HK-2 (cell line): ENCODE results near the gene CHD2.

Experiments used
- DNase-seq: peaks from one replicate; pipeline ENCODE4 v3.0.0-alpha.2; 2018; ENCODE audit not compliant: unreplicated experiment

Gene CHD2

DNA sequence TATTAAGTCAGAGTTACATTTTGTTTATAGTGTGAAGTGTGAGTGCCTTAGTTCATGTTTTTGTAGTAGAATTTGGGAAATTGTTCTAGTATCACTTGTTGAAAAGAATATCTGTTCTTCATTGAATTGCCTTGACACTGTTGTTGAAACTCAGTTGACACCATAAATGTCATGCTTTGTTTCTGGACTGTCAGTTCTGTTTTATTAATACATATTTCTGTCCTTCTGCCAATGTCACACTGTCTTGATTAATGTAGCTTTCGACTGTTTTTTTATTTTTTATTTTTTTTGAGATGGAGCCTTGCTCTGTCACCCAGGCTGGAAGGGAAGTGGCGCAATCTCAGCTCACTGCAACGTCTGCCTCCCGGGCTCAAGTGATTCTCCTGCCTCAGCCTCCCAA, 59.1 kb downstream of the CHD2 start:
- no peak for DNase-seq

GRCh38 chr15:92960996-92961681, 61.0 kb downstream of the CHD2 start:
- no peak for DNase-seq

DNA sequence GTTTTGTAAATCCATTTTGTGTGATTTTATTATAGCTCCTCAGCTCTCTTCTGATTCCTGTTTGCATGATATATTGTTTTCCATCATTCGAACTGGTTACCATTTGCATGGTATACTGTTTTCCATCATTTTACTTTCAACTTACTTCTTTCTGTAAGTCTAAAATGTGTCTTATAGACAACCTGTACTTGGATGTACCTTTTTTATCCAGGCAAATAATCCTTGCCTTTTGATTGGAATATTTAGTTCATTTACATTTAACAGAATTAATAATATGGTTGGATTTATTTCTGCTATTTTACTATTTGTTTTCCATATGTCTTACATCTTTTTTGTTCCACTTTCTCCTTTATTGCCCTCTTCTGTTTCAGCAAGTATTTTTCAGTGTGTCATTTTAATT, 62.8 kb downstream of the CHD2 start:
- DNase-seq: no peak

DNA sequence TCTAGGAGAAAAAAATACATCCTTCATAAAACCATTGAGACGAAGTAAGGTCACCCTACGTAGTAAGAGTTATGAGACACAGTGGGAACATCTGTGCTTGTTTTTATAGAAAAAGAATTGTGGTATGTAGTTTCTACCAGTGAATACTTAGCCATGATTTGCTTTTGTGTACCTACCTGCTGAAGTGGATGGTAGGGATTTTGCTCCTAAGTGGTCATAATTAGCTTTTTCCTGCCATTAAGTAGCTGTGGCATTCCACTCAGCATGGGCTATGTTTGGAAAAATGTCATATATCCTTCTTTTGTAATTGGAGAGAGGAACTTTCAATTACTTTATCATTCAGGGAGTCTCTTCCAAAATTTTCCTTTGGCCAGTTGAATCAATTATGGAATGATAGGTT, 63.7 kb downstream of the CHD2 start:
- DNase-seq: no peak

DNA sequence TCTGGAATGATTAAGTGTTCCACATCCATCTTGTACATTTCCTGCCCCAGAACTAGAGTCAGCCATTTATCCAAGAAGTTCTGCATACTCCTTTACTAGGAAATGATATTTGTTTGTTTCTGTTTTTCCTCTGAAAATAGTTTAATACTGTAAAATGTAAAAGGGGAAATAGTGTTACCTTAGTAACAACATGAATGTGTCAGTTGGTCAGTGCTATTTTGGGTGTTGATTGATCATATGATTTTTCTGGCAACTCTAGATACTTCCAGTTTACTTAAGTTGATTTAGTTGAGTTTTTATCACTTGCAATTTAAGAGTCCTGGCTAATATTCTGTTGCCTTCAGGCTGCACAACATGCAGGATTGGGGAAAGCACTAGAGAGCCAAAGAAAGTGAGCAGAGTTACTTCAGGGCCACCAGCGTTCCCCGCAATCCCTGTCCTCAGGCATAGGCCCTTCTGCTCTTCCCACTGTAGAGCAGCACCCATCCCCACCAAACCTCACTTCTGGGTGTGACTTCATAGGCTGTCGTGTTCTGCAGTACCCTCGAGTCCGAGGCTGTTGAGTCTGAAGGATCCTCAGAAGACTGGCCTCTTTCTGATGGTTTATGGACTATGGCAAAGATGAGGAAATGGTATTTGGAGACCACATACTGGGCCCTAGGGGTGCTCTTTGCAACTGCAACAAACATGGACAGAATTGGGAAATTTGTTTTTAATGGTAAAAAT, 69.0 kb downstream of the CHD2 start:
- no peak for DNase-seq

GRCh38 chr15:92970656-92971055, 70.5 kb downstream of the CHD2 start:
- no peak for DNase-seq

DNA sequence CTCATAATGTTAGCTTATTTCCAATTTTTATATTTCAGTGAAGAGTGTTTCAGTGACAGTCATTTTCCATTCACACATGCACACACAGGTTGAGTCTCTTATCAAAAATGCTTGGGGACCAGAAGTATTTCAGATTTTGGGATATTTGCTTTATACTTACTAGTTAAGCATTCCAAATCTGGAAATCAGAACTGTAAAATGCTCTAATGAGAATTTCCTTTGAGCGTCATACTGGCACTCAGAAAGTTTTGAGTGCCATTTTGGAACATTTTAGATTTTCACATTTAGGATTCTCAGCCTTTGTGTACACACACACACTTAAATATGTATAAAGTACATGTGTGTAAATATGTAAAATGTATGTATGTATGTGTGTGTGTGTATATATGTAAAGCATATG, 71.0 kb downstream of the CHD2 start:
- no peak for DNase-seq

GRCh38 chr15:92971713-92972112, 71.6 kb downstream of the CHD2 start:
- DNase-seq: no peak

- no peak for DNase-seq
Measured at GRCh38 chr15:92974183-92974915, 74.2 kb downstream of the CHD2 start.

GRCh38 chr15:92979011-92979701, 79.0 kb downstream of the CHD2 start:
- no peak for DNase-seq

DNA sequence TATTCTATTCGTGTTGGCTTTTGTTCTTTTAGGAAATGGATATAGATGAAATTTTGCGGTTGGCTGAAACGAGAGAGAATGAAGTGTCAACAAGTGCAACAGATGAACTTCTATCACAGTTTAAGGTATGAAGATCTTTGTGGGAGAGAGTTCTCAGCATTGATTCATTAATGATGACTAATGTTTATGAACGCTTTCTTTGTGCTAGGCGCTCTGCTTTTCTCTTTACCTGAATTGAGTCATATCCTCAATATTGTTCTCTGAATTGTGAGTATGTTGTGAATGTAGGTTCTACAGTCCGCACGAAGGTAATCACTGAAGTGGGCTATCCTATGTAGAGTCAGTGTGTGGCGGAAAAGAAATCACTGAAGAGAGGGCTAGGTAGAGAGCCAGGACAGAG, 81.2 kb downstream of the CHD2 start:
- DNase-seq: no peak

DNA sequence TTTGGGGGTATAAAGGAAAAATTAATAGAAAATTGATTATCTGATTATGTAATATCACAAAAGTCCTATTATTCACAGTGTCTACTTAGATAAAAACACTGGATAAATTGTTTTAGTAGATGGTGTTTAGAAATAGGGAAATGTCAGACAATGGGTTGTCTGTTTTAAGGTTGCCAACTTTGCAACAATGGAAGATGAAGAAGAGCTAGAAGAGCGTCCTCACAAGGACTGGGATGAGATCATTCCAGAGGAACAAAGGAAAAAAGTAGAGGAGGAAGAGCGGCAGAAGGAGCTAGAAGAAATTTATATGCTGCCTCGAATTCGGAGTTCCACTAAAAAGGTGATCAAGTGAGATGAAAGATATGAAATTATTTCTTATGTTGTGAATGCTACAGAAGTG, 84.0 kb downstream of the CHD2 start:
- no peak for DNase-seq

DNA sequence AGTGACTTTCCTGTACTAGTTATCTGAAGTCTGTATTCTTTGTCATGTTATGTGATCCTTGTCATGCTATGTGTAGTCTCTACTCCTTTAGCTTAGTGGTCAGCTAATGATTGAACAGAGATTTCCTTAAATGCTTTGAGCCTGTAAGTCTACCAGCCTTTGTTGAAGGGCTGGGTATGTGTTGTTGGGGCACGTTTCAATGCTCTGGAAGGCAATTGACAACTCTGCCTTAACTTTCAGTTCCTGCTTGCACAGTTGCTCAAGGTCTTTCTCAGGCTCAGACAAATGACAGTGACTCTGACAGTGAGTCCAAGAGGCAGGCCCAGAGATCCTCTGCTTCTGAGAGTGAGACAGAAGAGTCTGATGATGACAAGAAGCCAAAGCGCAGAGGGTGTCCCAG, 89.3 kb downstream of the CHD2 start:
- no peak for DNase-seq

- no peak for DNase-seq
Measured at GRCh38 chr15:92990031-92990430, 89.9 kb downstream of the CHD2 start.

DNA sequence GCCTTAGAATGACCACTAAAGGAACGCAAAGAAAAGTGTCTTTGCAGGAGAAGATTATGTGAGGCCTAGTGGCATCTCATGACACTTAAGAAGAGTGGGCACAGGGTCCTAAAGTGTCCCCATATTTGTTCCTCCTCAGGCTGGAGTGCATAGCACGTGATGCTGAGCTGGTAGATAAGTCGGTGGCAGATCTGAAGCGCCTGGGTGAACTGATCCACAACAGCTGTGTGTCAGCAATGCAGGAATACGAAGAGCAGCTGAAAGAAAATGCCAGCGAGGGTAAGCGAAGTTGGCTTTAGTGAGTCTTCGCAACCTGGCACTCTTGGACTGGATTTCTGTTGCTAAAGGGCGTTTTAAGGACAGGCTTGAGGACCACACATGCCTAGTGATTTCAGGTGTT, 92.6 kb downstream of the CHD2 start:
- DNase-seq: no peak

DNA sequence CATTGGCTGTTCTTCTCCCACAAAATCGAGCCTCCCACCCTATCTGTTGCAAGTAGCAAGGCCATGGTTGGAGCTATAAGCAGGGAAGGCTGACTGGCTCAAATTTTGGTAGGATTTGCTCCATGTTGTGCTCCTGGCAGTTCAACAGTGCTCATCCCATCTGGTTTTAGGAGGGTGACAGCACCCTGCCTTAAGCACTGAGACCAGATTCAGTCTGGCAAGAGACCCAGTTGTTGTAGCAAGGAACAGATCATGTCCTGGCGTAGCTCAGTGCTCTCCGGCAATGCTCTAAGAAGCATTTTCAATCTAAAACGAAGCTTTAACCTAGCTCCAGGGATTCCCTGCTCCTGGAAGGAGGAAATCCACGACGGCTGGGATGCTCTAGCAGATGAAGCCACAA, 97.7 kb downstream of the CHD2 start:
- DNase-seq: no peak

- DNase-seq: no peak
Measured at GRCh38 chr15:93001156-93001555, 101.0 kb downstream of the CHD2 start.

DNA sequence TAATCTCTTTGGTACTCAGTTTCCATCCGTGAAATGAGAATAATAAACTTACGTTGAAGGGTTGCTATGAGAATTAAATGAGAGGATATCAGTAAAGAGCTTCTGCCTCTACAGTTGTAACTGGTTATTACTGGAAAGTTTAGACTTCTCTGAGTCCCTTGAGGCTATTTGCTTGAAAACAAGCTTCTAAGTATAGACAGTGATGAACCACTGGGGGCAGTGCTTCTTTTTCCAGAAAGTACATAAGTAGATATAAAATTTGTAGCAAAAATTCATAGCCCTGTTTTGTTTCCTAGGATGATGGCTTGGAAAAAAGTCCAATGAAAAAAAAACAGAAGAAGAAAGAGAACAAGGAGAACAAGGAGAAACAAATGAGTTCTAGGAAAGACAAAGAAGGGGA, 101.8 kb downstream of the CHD2 start:
- DNase-seq: no peak

- DNase-seq: no peak
Measured at GRCh38 chr15:93005133-93005532, 105.0 kb downstream of the CHD2 start.

DNA sequence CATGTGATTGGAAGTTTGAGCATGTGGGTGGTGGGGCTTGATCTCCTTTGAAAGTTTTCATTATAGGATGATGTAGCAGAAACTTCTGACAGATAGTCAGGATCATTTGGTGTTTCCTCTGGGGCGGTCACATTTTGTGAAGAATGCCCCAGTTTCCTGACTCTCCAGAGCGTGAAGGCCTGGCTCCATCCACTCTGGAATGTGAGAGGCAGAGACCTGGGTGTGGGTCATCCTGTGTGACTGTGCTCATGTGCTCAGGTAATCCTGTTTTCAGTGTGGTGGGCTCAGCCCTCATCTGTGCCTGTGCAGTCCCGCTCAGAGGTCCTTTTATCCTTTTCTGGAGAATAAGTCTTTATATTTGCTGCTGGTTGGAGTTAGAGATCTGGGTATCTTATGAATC, 107.9 kb downstream of the CHD2 start:
- no peak for DNase-seq

- DNase-seq: no peak
Measured at GRCh38 chr15:93012786-93013185, 112.7 kb downstream of the CHD2 start.

GRCh38 chr15:93017526-93017925, 117.4 kb downstream of the CHD2 start:
- DNase-seq: no peak
